Measurements from ENCODE around the gene USP10.
A peak's percentile ranks its signal among the peaks of the same experiment; 100 is the strongest.

The USP10 gene

DNA sequence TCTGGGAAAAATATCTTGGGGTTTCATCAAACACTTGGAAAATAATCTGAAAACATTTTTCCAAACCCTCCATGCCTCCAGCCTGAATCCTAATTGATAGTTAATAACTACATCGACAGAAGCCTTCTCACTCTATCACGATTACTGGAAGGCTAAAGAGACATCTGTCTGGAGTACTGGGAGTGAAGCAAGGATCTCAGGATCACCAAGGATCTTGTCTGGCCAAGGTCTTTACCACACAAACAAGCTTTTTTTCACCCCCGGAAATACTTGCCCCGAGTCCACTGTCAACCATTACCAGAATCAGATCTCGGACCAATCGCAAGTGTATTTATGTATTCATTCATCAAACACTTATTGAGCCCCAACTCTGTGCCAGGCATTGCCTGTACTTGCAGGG lies 91.7 kb downstream of the USP10 start:
- H4K8ac ChIP-seq (ENCODE audit: low read depth, low read length): no peak overlapping the region
- no CpG with 5 or more reads among the region's 6 CpGs for WGBS (ENCODE audit: extremely low coverage, insufficient coverage, insufficient read length)

DNA sequence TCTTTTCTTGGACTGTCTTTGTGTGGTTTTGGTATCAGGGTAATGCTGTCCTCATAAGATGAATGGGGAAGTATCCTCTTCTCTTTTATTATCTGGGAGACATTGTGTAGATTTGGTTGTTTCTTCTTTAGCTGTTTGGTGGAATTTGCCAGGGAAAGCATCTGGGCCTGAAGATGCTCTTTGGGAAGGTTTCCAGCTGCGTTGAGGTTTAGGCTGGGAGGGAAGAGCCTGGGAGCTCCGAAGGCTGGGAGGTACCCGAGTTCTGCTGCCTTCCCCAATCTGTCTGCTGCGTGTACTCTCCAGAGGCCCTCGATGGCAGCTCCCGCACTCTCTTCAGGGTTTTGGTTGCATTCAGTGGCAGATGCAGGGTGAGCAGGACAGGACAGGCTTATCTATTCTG lies 94.4 kb downstream of the USP10 start:
- no peak overlapping the region for H4K8ac ChIP-seq (ENCODE audit: low read depth, low read length)
- no CpG with 5 or more reads among the region's 6 CpGs for WGBS (ENCODE audit: extremely low coverage, insufficient coverage, insufficient read length)

More for the DNA sequence above, 91.7 kb downstream of the USP10 start:
- no peak overlapping the region for H3K23ac ChIP-seq (ENCODE audit: low read length)
- no peak overlapping the region for H3K9ac ChIP-seq (ENCODE audit: low read length)
- no peak overlapping the region for H3K4me3 ChIP-seq (ENCODE audit: low read depth, low read length)
- H2AK5ac ChIP-seq (ENCODE audit: low read length): no peak overlapping the region
- DNase-seq: no peak
- H3K27me3 ChIP-seq (ENCODE audit: insufficient read depth, low read length): no peaks in the 10 kb centered on the region
- H3K4ac ChIP-seq (ENCODE audit: low read depth, low read length): no peak overlapping the region
- no peak overlapping the region for H3K18ac ChIP-seq (ENCODE audit: low read length)
- H3K4me1 ChIP-seq (ENCODE audit: control insufficient read depth in 1 of 2, insufficient read depth in 2 of 2, low read length in 2 of 2): peaks cover 0 to 2% of the 10 kb centered on the region in 2 experiments
- no peaks in the 10 kb centered on the region for H3K79me2 ChIP-seq (ENCODE audit: control insufficient read depth, insufficient read depth, low read length, poor library complexity)
- no peaks in the 10 kb centered on the region for H3K36me3 ChIP-seq (ENCODE audit: control insufficient read depth in 1 of 2, insufficient read depth in 2 of 2, low read length in 2 of 2)
- no peak overlapping the region for H2BK120ac ChIP-seq (ENCODE audit: insufficient read depth, low read length, poor library complexity)
- H4K91ac ChIP-seq (ENCODE audit: low read depth, low read length): no peak overlapping the region
- no peak overlapping the region for H3K4me2 ChIP-seq (ENCODE audit: low read length)
- H3K9me3 ChIP-seq (ENCODE audit: insufficient read depth, low read depth, low read length): no peaks in the 10 kb centered on the region
- H4K12ac ChIP-seq (ENCODE audit: low read depth, low read length): no peak overlapping the region
- H3K14ac ChIP-seq (ENCODE audit: low read length): no peak overlapping the region
- no peak overlapping the region for H2BK5ac ChIP-seq (ENCODE audit: low read depth, low read length, poor library complexity)
- H3K79me1 ChIP-seq (ENCODE audit: low read length): no peaks in the 10 kb centered on the region
- no peak overlapping the region for H3K27ac ChIP-seq (ENCODE audit: low read depth, low read length)
- no peak overlapping the region for H2BK12ac ChIP-seq (ENCODE audit: low read length)
- no peak overlapping the region for H2AFZ ChIP-seq (ENCODE audit: insufficient read depth, low read length, poor library complexity)

DNA sequence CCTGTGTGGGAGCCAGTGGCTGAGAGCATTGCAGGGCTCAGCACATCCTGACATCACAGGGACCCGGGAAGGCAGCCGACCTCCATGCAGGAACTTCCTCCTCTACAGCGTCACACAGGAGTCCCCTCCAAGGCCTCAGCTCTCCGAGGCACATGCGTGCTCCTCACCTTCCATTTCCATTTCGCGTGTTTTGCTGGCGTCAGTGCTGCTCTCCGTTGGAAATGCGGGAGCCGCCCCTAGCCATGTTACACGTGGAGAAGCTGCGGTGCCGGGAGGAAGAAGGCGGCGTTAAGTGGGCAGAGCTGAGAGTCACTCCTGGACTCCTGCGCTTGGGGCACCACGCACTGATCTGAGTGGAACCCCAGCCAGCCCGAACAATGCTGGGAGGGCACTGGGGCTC lies 94.8 kb downstream of the USP10 start:
- WGBS (ENCODE audit: extremely low coverage, insufficient coverage, insufficient read length): no CpG with 5 or more reads among the region's 19 CpGs
- H3K23ac ChIP-seq (ENCODE audit: low read length): no peak overlapping the region

More for the DNA sequence above, 94.4 kb downstream of the USP10 start:
- H3K9ac ChIP-seq (ENCODE audit: low read length): no peak overlapping the region
- H3K79me1 ChIP-seq (ENCODE audit: low read length): no peaks in the 10 kb centered on the region
- no peak overlapping the region for H4K91ac ChIP-seq (ENCODE audit: low read depth, low read length)
- no peak overlapping the region for H2BK5ac ChIP-seq (ENCODE audit: low read depth, low read length, poor library complexity)
- H3K18ac ChIP-seq (ENCODE audit: low read length): no peak overlapping the region
- no peak overlapping the region for H3K27ac ChIP-seq (ENCODE audit: low read depth, low read length)
- no peak overlapping the region for H4K12ac ChIP-seq (ENCODE audit: low read depth, low read length)
- no peak overlapping the region for H2BK120ac ChIP-seq (ENCODE audit: insufficient read depth, low read length, poor library complexity)
- no peaks in the 10 kb centered on the region for H3K79me2 ChIP-seq (ENCODE audit: control insufficient read depth, insufficient read depth, low read length, poor library complexity)
- H2AK5ac ChIP-seq (ENCODE audit: low read length): no peak overlapping the region
- DNase-seq: no peak
- no peak overlapping the region for H3K14ac ChIP-seq (ENCODE audit: low read length)
- H3K4me1 ChIP-seq (ENCODE audit: control insufficient read depth in 1 of 2, insufficient read depth in 2 of 2, low read length in 2 of 2): peaks cover 0 to 2% of the 10 kb centered on the region in 2 experiments
- H2AFZ ChIP-seq (ENCODE audit: insufficient read depth, low read length, poor library complexity): no peak overlapping the region
- H3K27me3 ChIP-seq (ENCODE audit: insufficient read depth, low read length): no peaks in the 10 kb centered on the region
- H3K4me3 ChIP-seq (ENCODE audit: low read depth, low read length): no peak overlapping the region
- H3K4ac ChIP-seq (ENCODE audit: low read depth, low read length): no peak overlapping the region
- no peak overlapping the region for H2BK12ac ChIP-seq (ENCODE audit: low read length)
- no peaks in the 10 kb centered on the region for H3K9me3 ChIP-seq (ENCODE audit: insufficient read depth, low read depth, low read length)
- no peak overlapping the region for H3K4me2 ChIP-seq (ENCODE audit: low read length)
- no peak overlapping the region for H3K23ac ChIP-seq (ENCODE audit: low read length)
- no peaks in the 10 kb centered on the region for H3K36me3 ChIP-seq (ENCODE audit: control insufficient read depth in 1 of 2, insufficient read depth in 2 of 2, low read length in 2 of 2)

DNA sequence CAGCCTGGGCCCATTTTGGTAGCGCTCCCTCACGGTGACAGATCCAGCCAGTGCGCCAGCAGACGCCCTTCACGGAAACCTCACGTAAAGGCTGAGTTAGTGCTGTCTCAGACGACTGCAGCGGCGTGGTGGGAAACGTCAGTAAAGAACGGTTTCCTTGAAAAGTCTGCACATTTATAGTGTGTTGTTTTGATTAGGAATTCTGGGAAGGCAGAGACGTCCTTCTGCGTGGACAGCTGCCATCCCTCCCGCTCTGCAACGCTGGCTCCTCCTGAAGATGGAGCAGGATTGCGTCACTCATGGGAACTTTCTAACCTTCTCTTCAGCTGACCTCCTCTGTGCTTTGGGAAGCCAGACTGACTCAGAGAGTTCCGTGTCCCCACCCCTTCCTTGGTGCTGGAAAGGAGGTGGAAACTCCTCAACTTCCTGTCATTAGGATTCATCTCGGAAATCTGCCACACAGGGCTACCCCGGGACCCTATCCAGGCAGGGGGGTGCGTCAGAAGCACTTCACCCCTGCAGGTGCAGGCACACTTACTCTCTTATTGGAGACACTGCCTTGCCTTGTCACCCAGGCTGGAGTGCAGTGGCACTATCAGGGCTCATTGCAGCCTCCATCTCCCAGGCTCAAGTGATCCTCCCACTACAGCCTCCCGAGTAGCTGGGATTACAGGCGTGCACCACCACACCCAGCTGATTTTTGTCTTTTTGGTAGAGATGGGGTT lies 95.7 kb downstream of the USP10 start:
- Histone ChIP-seq H3K14ac (ENCODE audit: low read length) (no peak overlapping the region), H3K27me3 (ENCODE audit: insufficient read depth, low read length) (no peaks in the 10 kb centered on the region), H4K12ac (ENCODE audit: low read depth, low read length) (no peak overlapping the region), H2BK120ac (ENCODE audit: insufficient read depth, low read length, poor library complexity) (no peak overlapping the region), H2BK12ac (ENCODE audit: low read length) (no peak overlapping the region), H3K79me1 (ENCODE audit: low read length) (no peaks in the 10 kb centered on the region), H3K4ac (ENCODE audit: low read depth, low read length) (no peak overlapping the region), H3K23ac (ENCODE audit: low read length) (no peak overlapping the region), H3K27ac (ENCODE audit: low read depth, low read length) (no peak overlapping the region), H3K79me2 (ENCODE audit: control insufficient read depth, insufficient read depth, low read length, poor library complexity) (no peaks in the 10 kb centered on the region), H2AK5ac (ENCODE audit: low read length) (no peak overlapping the region), H3K9ac (ENCODE audit: low read length) (no peak overlapping the region), H3K4me3 (ENCODE audit: low read depth, low read length) (no peak overlapping the region), H2BK5ac (ENCODE audit: low read depth, low read length, poor library complexity) (no peak overlapping the region), H3K9me3 (ENCODE audit: insufficient read depth, low read depth, low read length) (no peaks in the 10 kb centered on the region), H3K4me1 (ENCODE audit: control insufficient read depth in 1 of 2, insufficient read depth in 2 of 2, low read length in 2 of 2) (peaks cover 0 to 3% of the 10 kb centered on the region in 2 experiments), H3K4me2 (ENCODE audit: low read length) (no peak overlapping the region), H2AFZ (ENCODE audit: insufficient read depth, low read length, poor library complexity) (no peak overlapping the region), H4K91ac (ENCODE audit: low read depth, low read length) (no peak overlapping the region), H3K36me3 (ENCODE audit: control insufficient read depth in 1 of 2, insufficient read depth in 2 of 2, low read length in 2 of 2) (no peaks in the 10 kb centered on the region), H4K8ac (ENCODE audit: low read depth, low read length) (no peak overlapping the region), H3K18ac (ENCODE audit: low read length) (no peak overlapping the region)
- no CpG with 5 or more reads among the region's 22 CpGs for WGBS (ENCODE audit: extremely low coverage, insufficient coverage, insufficient read length)
- peak in 1 of 2 donors; percentile 14 for DNase-seq

More for the DNA sequence above, 94.8 kb downstream of the USP10 start:
- H2BK120ac ChIP-seq (ENCODE audit: insufficient read depth, low read length, poor library complexity): no peak overlapping the region
- no peak for DNase-seq
- H3K4ac ChIP-seq (ENCODE audit: low read depth, low read length): no peak overlapping the region
- no peaks in the 10 kb centered on the region for H3K9me3 ChIP-seq (ENCODE audit: insufficient read depth, low read depth, low read length)
- no peak overlapping the region for H2BK5ac ChIP-seq (ENCODE audit: low read depth, low read length, poor library complexity)
- no peak overlapping the region for H2AK5ac ChIP-seq (ENCODE audit: low read length)
- H3K36me3 ChIP-seq (ENCODE audit: control insufficient read depth in 1 of 2, insufficient read depth in 2 of 2, low read length in 2 of 2): no peaks in the 10 kb centered on the region
- no peak overlapping the region for H3K18ac ChIP-seq (ENCODE audit: low read length)
- no peak overlapping the region for H4K91ac ChIP-seq (ENCODE audit: low read depth, low read length)
- H4K12ac ChIP-seq (ENCODE audit: low read depth, low read length): no peak overlapping the region
- H3K4me2 ChIP-seq (ENCODE audit: low read length): no peak overlapping the region
- no peaks in the 10 kb centered on the region for H3K79me1 ChIP-seq (ENCODE audit: low read length)
- no peaks in the 10 kb centered on the region for H3K79me2 ChIP-seq (ENCODE audit: control insufficient read depth, insufficient read depth, low read length, poor library complexity)
- H3K27me3 ChIP-seq (ENCODE audit: insufficient read depth, low read length): no peaks in the 10 kb centered on the region
- H3K27ac ChIP-seq (ENCODE audit: low read depth, low read length): no peak overlapping the region
- H2BK12ac ChIP-seq (ENCODE audit: low read length): no peak overlapping the region
- peaks cover 0 to 2% of the 10 kb centered on the region in 2 experiments for H3K4me1 ChIP-seq (ENCODE audit: control insufficient read depth in 1 of 2, insufficient read depth in 2 of 2, low read length in 2 of 2)
- H3K14ac ChIP-seq (ENCODE audit: low read length): no peak overlapping the region
- H3K4me3 ChIP-seq (ENCODE audit: low read depth, low read length): no peak overlapping the region
- no peak overlapping the region for H4K8ac ChIP-seq (ENCODE audit: low read depth, low read length)
- no peak overlapping the region for H3K9ac ChIP-seq (ENCODE audit: low read length)
- no peak overlapping the region for H2AFZ ChIP-seq (ENCODE audit: insufficient read depth, low read length, poor library complexity)

Measured in trophoblast cell (in vitro differentiated cells and primary cell).